Endothelial cell of umbilical vein (primary cell): ENCODE data around the gene TRIM13. TPM values are rescaled to one million over a fixed set of nuclear protein-coding genes. Genes with fewer than 3 reads are reported as not detected.

Experiments used
- BruUV-seq: library from RNA; stranded (reverse); fragments of 400-500 nt; replicated peaks from 2 replicates; lab custom pipeline; 2021; lab: Mats Ljungman, UMichigan
- CTCF ChIA-PET: fragments of 300-600, 350-600 bp; sonication (Branson Sonifier 250); formaldehyde crosslinking; loops from one replicate; lab custom pipeline; 2021; ENCODE audit warnings: antibody characterized with exemption, inconsistent platforms; lab: Charles Lee
- POLR2A ChIA-PET: fragments of 300-600, 350-600 bp; sonication (Branson Sonifier 250); formaldehyde crosslinking; loops from one replicate; lab custom pipeline; 2021; ENCODE audit warnings: antibody characterized with exemption, inconsistent platforms; lab: Charles Lee
- DNase-seq: peaks from one replicate; pipeline ENCODE4 v3.0.0-alpha.2; 2011; ENCODE audit warnings: low read depth, low spot score
- FAIRE-seq: peaks from 2 replicates; lab custom pipeline; 2011; peaks lifted over from hg19 to GRCh38; lab: Jason Lieb, UNC
- H2AFZ ChIP-seq: 2 replicates; pipeline ENCODE4 v1.6.0; 2012; ENCODE audit warnings: low read depth, low read length, control low read depth, inconsistent platforms
- H3K27ac ChIP-seq: 2 replicates; pipeline ENCODE4 v1.5.1; 2011; ENCODE audit warnings: low read depth, mild to moderate bottlenecking, control low read depth, low read length, moderate library complexity; ENCODE audit not compliant: insufficient read depth
- H3K27me3 ChIP-seq, 2 experiments: 2 replicates each; pipeline versions ENCODE4 v1.6.0 to v1.6.1; 2011; ENCODE audit warnings: low read length in 2 of 2, mixed read lengths in 1 of 2; ENCODE audit not compliant: control insufficient read depth in 2 of 2, insufficient read depth in 2 of 2
- H3K36me3 ChIP-seq, 2 experiments: 2 replicates in 1 of 2; 3 replicates in 1 of 2; pipeline ENCODE4 v1.5.1; 2011; ENCODE audit warnings: low read length in 2 of 2, mild to moderate bottlenecking in 1 of 2, moderate library complexity in 1 of 2; ENCODE audit not compliant: control insufficient read depth in 2 of 2, insufficient read depth in 2 of 2; ENCODE audit errors: extremely low read depth in 1 of 2
- H3K4me1 ChIP-seq: 3 replicates; pipeline ENCODE4 v1.5.1; 2011; ENCODE audit warnings: mild to moderate bottlenecking, low read length; ENCODE audit not compliant: control insufficient read depth, insufficient read depth; ENCODE audit errors: extremely low read depth
- H3K4me2 ChIP-seq: 2 replicates; pipeline ENCODE4 v1.6.1; 2011; ENCODE audit warnings: low read length, control low read depth, mixed read lengths; ENCODE audit not compliant: insufficient read depth
- H3K4me3 ChIP-seq, 3 experiments: fragments of 200-600 bp in 1 of 3; sonication (generic), shearing (Covaris generic) in 1 of 3; replicated peaks in 1 of 3; 2 replicates each; pipeline ENCODE4 v1.5.1; 2011 to 2016; ENCODE audit warnings: control low read depth in 3 of 3, low read length in 3 of 3, mild to moderate bottlenecking in 2 of 3, inconsistent platforms in 1 of 3, low read depth in 1 of 3, moderate library complexity in 1 of 3; ENCODE audit not compliant: insufficient read depth in 1 of 3
- H3K79me2 ChIP-seq: 2 replicates; pipeline ENCODE4 v1.6.0; 2012; ENCODE audit warnings: low read length, inconsistent platforms; ENCODE audit not compliant: control insufficient read depth, insufficient read depth
- H3K9ac ChIP-seq: replicated peaks from 2 replicates; pipeline ENCODE3; 2011; ENCODE audit warnings: low read length, control low read depth; ENCODE audit not compliant: insufficient read depth; ENCODE audit errors: extremely low read depth
- H3K9me1 ChIP-seq: replicated peaks from 3 replicates; pipeline ENCODE4 v1.6.0; 2011; ENCODE audit warnings: mild to moderate bottlenecking, low read length; ENCODE audit not compliant: control insufficient read depth, insufficient read depth; ENCODE audit errors: extremely low read depth
- H3K9me3 ChIP-seq: replicated peaks from 2 replicates; pipeline ENCODE4 v1.5.1; 2012; ENCODE audit warnings: low read length, inconsistent platforms; ENCODE audit not compliant: control insufficient read depth, insufficient read depth
- H4K20me1 ChIP-seq: replicated peaks from 2 replicates; pipeline ENCODE3; 2011; ENCODE audit warnings: mild to moderate bottlenecking, low read length; ENCODE audit not compliant: control insufficient read depth, insufficient read depth; ENCODE audit errors: extremely low read depth
- EZH2 ChIP-seq: IDR thresholded peaks from 2 replicates; pipeline ENCODE4 v1.6.1; 2012; ENCODE audit warnings: borderline replicate concordance, low read depth, mild to moderate bottlenecking, moderate library complexity, low read length, inconsistent platforms; ENCODE audit not compliant: severe bottlenecking
- FOS ChIP-seq: IDR thresholded peaks from 2 replicates; pipeline ENCODE4 v1.6.1; 2011; ENCODE audit warnings: mild to moderate bottlenecking, low read length, moderate library complexity, borderline replicate concordance; ENCODE audit not compliant: insufficient read depth
- GATA2 ChIP-seq: IDR thresholded peaks from 2 replicates; pipeline ENCODE4 v1.7.0; 2011; ENCODE audit warnings: low read depth, mild to moderate bottlenecking, moderate library complexity, mixed read lengths, low read length; ENCODE audit not compliant: insufficient read length, insufficient read depth
- JUN ChIP-seq: IDR thresholded peaks from 2 replicates; pipeline ENCODE4 v1.6.1; 2011; ENCODE audit warnings: borderline replicate concordance, low read depth; ENCODE audit not compliant: insufficient read length, insufficient read depth
- MAX ChIP-seq: IDR thresholded peaks from 2 replicates; pipeline ENCODE4 v1.6.1; 2011; ENCODE audit not compliant: insufficient read depth, insufficient read length
- MYC ChIP-seq: IDR thresholded peaks from one replicate; pipeline ENCODE4 v1.6.1; 2011; ENCODE audit warnings: mild to moderate bottlenecking, low read depth, low read length
- POLR2A ChIP-seq: IDR thresholded peaks from 2 replicates; pipeline ENCODE4 v1.6.1; 2012; ENCODE audit warnings: low read depth, mild to moderate bottlenecking, control low read depth, low read length
- POLR2AphosphoS5 ChIP-seq: IDR thresholded peaks from 2 replicates; pipeline ENCODE4 v1.6.1; 2012; ENCODE audit warnings: low read depth, mild to moderate bottlenecking, control low read depth, low read length, moderate library complexity; ENCODE audit not compliant: insufficient read depth
- dilution Hi-C: fragments of 300-500 bp; cut with MboI; formaldehyde crosslinking; loops from one replicate; pipeline ENCODE4 v1.15.0; 2019; ENCODE audit warnings: low sequenced_read_pairs; ENCODE audit not compliant: extremely low pct_ligation_motif_present
- intact Hi-C: fragments of 100-400 bp; cut with micrococcal nuclease; formaldehyde crosslinking; loops from one replicate; pipeline ENCODE4 v1.10.0; 2022
- polyA plus RNA-seq, 4 experiments: library from polyadenylated mRNA; depleted of rRNA in 3 of 4; stranded (reverse) in 3 of 4; unstranded in 1 of 4; fragments of >200 nt; gene quantifications; 2 replicates each; pipeline versions ENCODE4 v1.2.1 to v1.2.3, GENCODE V29; 2011 to 2012; ENCODE audit warnings: missing spikeins in 1 of 4
- total RNA-seq: library from RNA; stranded (reverse); gene quantifications from 2 replicates; pipeline ENCODE4 v1.2.3, GENCODE V29; 2021
- TF ChIP-seq, protein P1 (sequence below), 2 donors: IDR thresholded peaks; 1 replicate in 1 of 2; 2 replicates in 1 of 2; pipeline ENCODE4 v1.5.1; 2011; ENCODE audit warnings: low read length in 2 of 2, mild to moderate bottlenecking in 2 of 2, moderate library complexity in 2 of 2, control low read depth in 1 of 2, inconsistent platforms in 1 of 2, low read depth in 1 of 2; ENCODE audit not compliant: insufficient read depth in 1 of 2; ENCODE audit errors: extremely low read depth in 1 of 2

TRIM13 gene
- total and polyA plus RNA-seq, 2 donors (not counting 3 experiments of a cell fraction or from before 2014, with no cell fraction given), result 12.5 to 28.2 TPM

GRCh38 chr13:49958321-49958720 lies 38.5 kb upstream of the TRIM13 start:
- no peak overlapping the region for H3K9ac ChIP-seq
- no peak overlapping the region for H2AFZ ChIP-seq
- ChIA-PET POLR2A (no interaction called here), CTCF (no interaction called here)
- BruUV-seq, result no TSS peak
- no peaks in the 10 kb centered on the region for H3K9me1 ChIP-seq
- no peaks in the 10 kb centered on the region for H3K4me1 ChIP-seq
- DNase-seq (no peak), FAIRE-seq (no peak)
- intact Hi-C loops (no loop called here), dilution Hi-C loops (no loop called here)
- no peak overlapping the region for H3K27ac ChIP-seq
- H3K4me2 ChIP-seq, result no peak overlapping the region
- peaks cover 0 to 2% of the 10 kb centered on the region in 2 experiments for H3K27me3 ChIP-seq
- H4K20me1 ChIP-seq, result no peaks in the 10 kb centered on the region
- H3K36me3 ChIP-seq, result no peaks in the 10 kb centered on the region
- TF ChIP-seq, protein P1, sequence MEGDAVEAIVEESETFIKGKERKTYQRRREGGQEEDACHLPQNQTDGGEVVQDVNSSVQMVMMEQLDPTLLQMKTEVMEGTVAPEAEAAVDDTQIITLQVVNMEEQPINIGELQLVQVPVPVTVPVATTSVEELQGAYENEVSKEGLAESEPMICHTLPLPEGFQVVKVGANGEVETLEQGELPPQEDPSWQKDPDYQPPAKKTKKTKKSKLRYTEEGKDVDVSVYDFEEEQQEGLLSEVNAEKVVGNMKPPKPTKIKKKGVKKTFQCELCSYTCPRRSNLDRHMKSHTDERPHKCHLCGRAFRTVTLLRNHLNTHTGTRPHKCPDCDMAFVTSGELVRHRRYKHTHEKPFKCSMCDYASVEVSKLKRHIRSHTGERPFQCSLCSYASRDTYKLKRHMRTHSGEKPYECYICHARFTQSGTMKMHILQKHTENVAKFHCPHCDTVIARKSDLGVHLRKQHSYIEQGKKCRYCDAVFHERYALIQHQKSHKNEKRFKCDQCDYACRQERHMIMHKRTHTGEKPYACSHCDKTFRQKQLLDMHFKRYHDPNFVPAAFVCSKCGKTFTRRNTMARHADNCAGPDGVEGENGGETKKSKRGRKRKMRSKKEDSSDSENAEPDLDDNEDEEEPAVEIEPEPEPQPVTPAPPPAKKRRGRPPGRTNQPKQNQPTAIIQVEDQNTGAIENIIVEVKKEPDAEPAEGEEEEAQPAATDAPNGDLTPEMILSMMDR (IDR thresholded peaks at IDR 0.05; ENCODE audit: extremely low read depth in 1 of 2, insufficient read depth in 1 of 2, low read depth in 1 of 2, low read length in 2 of 2), result no peak
- no peak for TF ChIP-seq JUN
- no peak for TF ChIP-seq EZH2
- no peaks in the 10 kb centered on the region for H3K9me3 ChIP-seq
- no peak overlapping the region for H3K4me3 ChIP-seq
- no peaks in the 10 kb centered on the region for H3K79me2 ChIP-seq

- Histone ChIP-seq H3K4me1 (no peaks in the 10 kb centered on the region), H3K27ac (no peak overlapping the region), H3K79me2 (no peaks in the 10 kb centered on the region), H4K20me1 (no peaks in the 10 kb centered on the region), H3K9ac (no peak overlapping the region), H3K9me1 (no peaks in the 10 kb centered on the region), H3K4me3 (no peak overlapping the region), H3K4me2 (no peak overlapping the region), H3K36me3 (no peaks in the 10 kb centered on the region), H3K27me3 (no peaks in the 10 kb centered on the region), H2AFZ (no peak overlapping the region), H3K9me3 (no peaks in the 10 kb centered on the region)
- CTCF ChIA-PET, result interaction anchor here (1.4 to 2.1 kb wide), 2 partner anchors 9 to 945 kb away, joined by 3 to 8 read pairs; no protein-coding TSS in a partner anchor
- BruUV-seq, result no TSS peak
- FAIRE-seq, result no peak
- DNase-seq, result no peak
- TF ChIP-seq FOS (no peak), POLR2A (no peak), MYC (no peak), EZH2 (no peak), JUN (no peak), POLR2AphosphoS5 (no peak), MAX (no peak), GATA2 (no peak)
- TF ChIP-seq, protein P1 (IDR thresholded peaks at IDR 0.05; ENCODE audit: extremely low read depth in 1 of 2, insufficient read depth in 1 of 2, low read depth in 1 of 2, low read length in 2 of 2), result no peak
- dilution Hi-C loops (no loop called here), intact Hi-C loops (no loop called here)
- POLR2A ChIA-PET, result no interaction called here
These were observed 29.4 kb upstream of the TRIM13 start for GRCh38 chr13:49967456-49967855.
